Measurements from ENCODE around the gene EIF4G3.
"Not testable (repeated sequence)": the region's sequence is repeated elsewhere in the genome, so short reads cannot be mapped to it uniquely, and the experiment has no call there.

The EIF4G3 gene

GRCh38 chr1:20823845-20824244 is 352.9 kb downstream of the EIF4G3 start:
- DNase-seq (ENCODE audit: low spot score) = no peak

- DNase-seq (ENCODE audit: low spot score) = no peak
Observed at GRCh38 chr1:20821466-20821865, 355.2 kb downstream of the EIF4G3 start.

GRCh38 chr1:20819818-20820217 is 356.9 kb downstream of the EIF4G3 start:
- no peak for DNase-seq (ENCODE audit: low spot score)

- DNase-seq (ENCODE audit: low spot score) = no peak
Observed at GRCh38 chr1:20814534-20814871, 362.2 kb downstream of the EIF4G3 start.

- DNase-seq (ENCODE audit: low spot score) = no peak
Observed at GRCh38 chr1:20811916-20812315, 364.8 kb downstream of the EIF4G3 start.

GRCh38 chr1:20793236-20793635 is 383.5 kb downstream of the EIF4G3 start:
- no peak for DNase-seq (ENCODE audit: low spot score)

GRCh38 chr1:20792196-20792595 is 384.5 kb downstream of the EIF4G3 start:
- DNase-seq (ENCODE audit: low spot score) = peak; percentile 87

GRCh38 chr1:20790785-20791184 is 385.9 kb downstream of the EIF4G3 start:
- no peak for DNase-seq (ENCODE audit: low spot score)

GRCh38 chr1:20789598-20789997 is 387.1 kb downstream of the EIF4G3 start:
- DNase-seq (ENCODE audit: low spot score) = not testable (repeated sequence)

- peak; percentile 25 for DNase-seq (ENCODE audit: low spot score)
Observed at GRCh38 chr1:20787840-20788795, 388.6 kb downstream of the EIF4G3 start.

- peak; percentile 88 for DNase-seq (ENCODE audit: low spot score)
Observed at GRCh38 chr1:20787029-20787839, 389.5 kb downstream of the EIF4G3 start, which contains the start of gene HP1BP3. HP1BP3 (minus strand) TSS chr1:20787307; CDS start chr1:20780440, 6,867 bp downstream.

- DNase-seq (ENCODE audit: low spot score) = peak; percentile 98
Observed at GRCh38 chr1:20786253-20787028, 390.3 kb downstream of the EIF4G3 start.

- no peak for DNase-seq (ENCODE audit: low spot score)
Observed at GRCh38 chr1:20785907-20786252, 390.8 kb downstream of the EIF4G3 start.

- DNase-seq (ENCODE audit: low spot score) = no peak
Observed at GRCh38 chr1:20775700-20776099, 401.0 kb downstream of the EIF4G3 start.

- no peak for DNase-seq (ENCODE audit: low spot score)
Observed at GRCh38 chr1:20771780-20772179, 404.9 kb downstream of the EIF4G3 start.

- no peak for DNase-seq (ENCODE audit: low spot score)
Observed at GRCh38 chr1:20770314-20771087, 406.2 kb downstream of the EIF4G3 start.

GRCh38 chr1:20767271-20767670 is 409.4 kb downstream of the EIF4G3 start:
- DNase-seq (ENCODE audit: low spot score) = no peak

- DNase-seq (ENCODE audit: low spot score) = no peak
Observed at GRCh38 chr1:20763417-20763816, 413.3 kb downstream of the EIF4G3 start.

- DNase-seq (ENCODE audit: low spot score) = no peak
Observed at GRCh38 chr1:20760322-20760721, 416.4 kb downstream of the EIF4G3 start.
